GM12873 (cell line): ENCODE results near the gene NRP2.

Experiments used
- TF ChIP-seq, protein P1 (sequence below): IDR thresholded peaks from 2 replicates; pipeline ENCODE4 v1.5.1; 2012; ENCODE audit warnings: low read depth, mild to moderate bottlenecking, moderate library complexity, low read length, control low read depth; ENCODE audit not compliant: insufficient read depth; ENCODE audit errors: missing control alignments

NRP2 gene

DNA sequence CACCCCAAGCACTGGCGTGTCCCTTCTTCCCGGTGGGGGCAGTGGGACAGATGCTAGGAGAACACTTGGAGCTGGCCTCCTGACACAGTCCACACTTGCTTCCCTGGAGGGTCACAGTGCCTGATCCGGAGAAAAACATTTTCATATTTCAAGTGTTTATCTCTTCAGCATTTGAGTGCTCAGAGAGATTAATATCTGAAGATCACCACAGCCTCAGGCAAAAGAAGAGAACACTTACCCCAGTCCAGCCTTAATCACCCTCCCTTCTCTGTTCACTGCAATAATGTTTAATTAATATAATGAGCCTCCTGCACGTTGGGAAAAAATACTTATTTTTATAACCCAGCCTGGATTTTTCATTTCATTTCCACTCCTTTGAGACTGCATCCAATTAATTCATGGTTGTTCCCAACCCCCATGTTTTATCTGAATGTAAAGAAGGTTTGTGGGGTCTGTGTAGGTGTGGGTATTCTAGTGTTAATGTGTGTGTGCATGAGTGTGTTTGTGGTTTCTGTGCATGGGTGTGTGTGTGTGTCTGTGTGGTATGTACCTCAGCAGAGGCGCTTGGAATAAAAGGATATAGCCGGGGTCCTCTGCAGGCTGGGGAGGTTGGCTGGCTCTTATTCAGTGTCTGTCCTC, 72.1 kb downstream of the NRP2 start:
- TF ChIP-seq, protein P1, sequence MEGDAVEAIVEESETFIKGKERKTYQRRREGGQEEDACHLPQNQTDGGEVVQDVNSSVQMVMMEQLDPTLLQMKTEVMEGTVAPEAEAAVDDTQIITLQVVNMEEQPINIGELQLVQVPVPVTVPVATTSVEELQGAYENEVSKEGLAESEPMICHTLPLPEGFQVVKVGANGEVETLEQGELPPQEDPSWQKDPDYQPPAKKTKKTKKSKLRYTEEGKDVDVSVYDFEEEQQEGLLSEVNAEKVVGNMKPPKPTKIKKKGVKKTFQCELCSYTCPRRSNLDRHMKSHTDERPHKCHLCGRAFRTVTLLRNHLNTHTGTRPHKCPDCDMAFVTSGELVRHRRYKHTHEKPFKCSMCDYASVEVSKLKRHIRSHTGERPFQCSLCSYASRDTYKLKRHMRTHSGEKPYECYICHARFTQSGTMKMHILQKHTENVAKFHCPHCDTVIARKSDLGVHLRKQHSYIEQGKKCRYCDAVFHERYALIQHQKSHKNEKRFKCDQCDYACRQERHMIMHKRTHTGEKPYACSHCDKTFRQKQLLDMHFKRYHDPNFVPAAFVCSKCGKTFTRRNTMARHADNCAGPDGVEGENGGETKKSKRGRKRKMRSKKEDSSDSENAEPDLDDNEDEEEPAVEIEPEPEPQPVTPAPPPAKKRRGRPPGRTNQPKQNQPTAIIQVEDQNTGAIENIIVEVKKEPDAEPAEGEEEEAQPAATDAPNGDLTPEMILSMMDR, result no peak

DNA sequence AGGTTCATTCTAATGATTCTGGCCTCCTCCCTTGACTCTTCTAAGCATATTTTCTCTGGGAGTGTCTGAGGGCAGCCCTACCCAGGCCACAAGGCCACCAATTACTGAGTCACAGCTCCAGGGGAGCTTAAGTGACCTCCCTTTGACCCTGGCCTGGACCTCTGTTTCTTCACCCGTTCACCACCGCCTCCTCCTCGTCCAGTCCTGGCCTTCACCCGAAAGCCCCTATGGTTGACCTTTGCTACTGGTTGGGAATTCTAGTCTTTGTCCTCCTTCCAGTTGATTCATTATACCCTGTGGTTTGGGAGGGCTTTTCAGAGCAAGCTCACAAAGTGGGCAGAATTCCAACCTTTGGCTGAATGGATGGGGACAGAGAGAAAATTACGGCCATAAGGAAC, 72.6 kb downstream of the NRP2 start:
- TF ChIP-seq, protein P1, result no peak

DNA sequence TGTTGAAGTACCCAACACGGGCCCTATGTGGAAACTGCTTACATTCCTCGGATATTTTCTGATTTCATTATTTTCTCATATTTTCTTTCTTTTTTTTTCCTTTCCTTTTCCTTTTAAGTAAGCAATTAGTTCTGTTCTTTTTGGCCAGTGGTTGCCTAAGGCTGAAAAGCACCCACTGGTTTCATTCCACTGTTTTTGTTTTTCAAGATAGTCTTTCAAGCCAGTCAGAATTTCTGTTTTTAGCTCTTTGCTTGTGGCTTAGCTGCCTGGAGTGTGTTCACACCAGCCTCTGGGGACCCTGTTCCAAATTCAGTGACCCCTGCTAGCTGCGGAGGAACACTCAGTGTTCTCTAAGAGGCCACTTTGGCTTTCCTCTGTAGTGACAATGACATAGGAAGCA, 73.6 kb downstream of the NRP2 start:
- TF ChIP-seq, protein P1, result no peak

DNA sequence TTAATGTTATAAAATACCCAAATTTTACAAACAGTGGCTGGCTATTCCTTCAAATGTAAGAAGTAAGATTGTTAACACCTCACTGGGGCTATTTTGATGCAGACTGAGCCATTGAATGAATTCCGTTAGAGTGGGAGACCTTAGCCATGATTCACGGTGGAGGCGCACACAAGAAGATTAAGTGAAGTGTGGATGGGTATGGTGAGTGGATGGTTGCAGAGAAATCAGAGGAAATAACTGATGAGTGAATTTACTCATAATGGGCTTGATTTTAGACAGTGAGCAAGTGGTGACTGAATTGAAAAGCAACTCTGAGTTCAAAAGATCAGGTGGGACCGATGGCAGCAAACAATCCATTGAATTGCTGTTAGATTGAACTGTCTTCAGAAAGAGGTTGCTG, 75.0 kb downstream of the NRP2 start:
- TF ChIP-seq, protein P1, result no peak

DNA sequence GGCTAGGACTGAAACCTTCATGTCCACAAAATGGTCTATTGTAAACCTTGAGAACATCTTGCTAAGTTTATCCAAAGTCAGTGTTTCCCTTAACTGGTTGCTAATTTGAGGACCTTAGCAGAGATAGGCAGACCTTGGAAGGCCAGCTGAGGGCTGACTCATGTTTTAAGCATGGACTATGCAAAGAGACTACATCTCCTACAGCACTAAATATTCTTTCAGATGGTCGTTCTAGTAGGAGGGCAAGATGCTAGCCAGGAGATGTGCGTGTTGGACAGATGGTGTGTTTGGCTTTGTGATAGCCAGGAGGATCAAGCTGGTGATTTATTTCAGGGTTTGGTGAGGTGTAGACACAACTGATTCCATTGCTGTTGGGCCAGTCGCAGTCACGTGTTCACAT, 75.8 kb downstream of the NRP2 start:
- TF ChIP-seq, protein P1, result no peak

DNA sequence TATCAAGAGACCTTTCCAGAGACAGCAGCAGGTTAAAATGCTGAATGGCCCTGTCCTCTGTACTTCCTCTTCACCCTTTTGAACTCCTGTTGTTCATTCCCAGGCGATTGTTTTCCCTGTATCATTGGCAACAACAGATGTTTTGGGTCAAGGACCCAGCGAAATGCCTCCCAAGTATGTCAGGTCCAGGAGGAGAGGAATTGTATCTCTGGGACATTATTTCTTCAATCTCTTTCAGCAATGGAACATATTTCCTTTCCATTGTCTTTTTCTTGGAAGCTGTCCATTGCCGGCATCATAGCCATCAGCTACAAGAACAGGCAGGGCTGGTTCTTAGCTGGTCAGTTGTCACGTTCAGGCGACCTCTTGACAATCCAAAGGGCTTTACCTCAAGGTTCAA, 76.2 kb downstream of the NRP2 start:
- TF ChIP-seq, protein P1, result no peak

DNA sequence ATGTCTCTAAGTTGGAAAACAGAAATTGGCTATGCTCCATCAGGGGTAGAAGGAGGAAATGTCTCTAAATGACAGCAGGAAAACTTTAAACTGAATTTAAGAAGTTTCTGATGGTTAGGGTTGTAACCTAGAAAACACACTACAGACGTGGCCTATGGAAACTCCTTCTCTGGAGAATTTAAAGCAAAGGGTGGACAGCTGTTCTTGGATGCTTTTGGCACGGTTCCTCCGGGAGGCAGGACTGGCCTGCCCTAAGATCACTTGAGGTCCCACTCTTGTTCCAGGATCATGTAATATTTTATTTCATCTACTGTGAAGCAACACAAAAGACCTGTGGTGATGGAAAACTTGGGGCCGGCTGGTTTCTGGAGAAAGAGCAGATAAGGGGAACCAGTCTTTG, 77.0 kb downstream of the NRP2 start:
- TF ChIP-seq, protein P1, result no peak
